T-helper 17 cell (primary cell): ENCODE data around the gene CD82. TPM values are rescaled to one million over a fixed set of nuclear protein-coding genes. Genes with fewer than 3 reads are reported as not detected.
A peak's percentile ranks its signal among the peaks of the same experiment; 100 is the strongest.
"Not testable (repeated sequence)": the region's sequence is repeated elsewhere in the genome, so short reads cannot be mapped to it uniquely, and the experiment has no call there.

Experiments
- ATAC-seq: fragments of 150-1000 bp; cut with Tn5 transposase; 2 replicates; pipeline ENCODE4 v1.10.0; 2021; ENCODE audit warnings: mild to moderate bottlenecking, moderate library complexity
- DNase-seq, 3 donors: peaks; one replicate each; pipeline versions ENCODE4 v3.0.0 to v3.0.0-alpha.2; 2020 to 2021
- H3K9me3 ChIP-seq: one replicate; pipeline ENCODE4 v1.7.0; 2013; ENCODE audit warnings: low read length, mild to moderate bottlenecking; ENCODE audit not compliant: control insufficient read depth, poor library complexity, severe bottlenecking
- H3K27ac Mint-ChIP-seq: one replicate; pipeline ENCODE4 v1.8.0; 2022; ENCODE audit warnings: mild to moderate bottlenecking, moderate library complexity, mixed read lengths
- H3K27me3 Mint-ChIP-seq: one replicate; pipeline ENCODE4 v1.8.0; 2022; ENCODE audit warnings: mixed read lengths
- H3K36me3 Mint-ChIP-seq: one replicate; pipeline ENCODE4 v1.8.0; 2022; ENCODE audit warnings: low read depth, mixed read lengths
- H3K4me1 Mint-ChIP-seq: one replicate; pipeline ENCODE4 v1.8.0; 2022; ENCODE audit warnings: mild to moderate bottlenecking, mixed read lengths
- H3K4me3 Mint-ChIP-seq: one replicate; pipeline ENCODE4 v1.8.0; 2022; ENCODE audit warnings: mild to moderate bottlenecking, moderate library complexity, mixed read lengths
- total RNA-seq, 4 donors: library from RNA in 2 of 4; stranded (reverse) in 2 of 4; gene quantifications; one replicate each; pipeline ENCODE4 v1.2.3 and lab custom pipeline; 2022 to 2026

The CD82 gene
- total RNA-seq, 2 donors from 2014 or later: 112 to 146 TPM

DNA sequence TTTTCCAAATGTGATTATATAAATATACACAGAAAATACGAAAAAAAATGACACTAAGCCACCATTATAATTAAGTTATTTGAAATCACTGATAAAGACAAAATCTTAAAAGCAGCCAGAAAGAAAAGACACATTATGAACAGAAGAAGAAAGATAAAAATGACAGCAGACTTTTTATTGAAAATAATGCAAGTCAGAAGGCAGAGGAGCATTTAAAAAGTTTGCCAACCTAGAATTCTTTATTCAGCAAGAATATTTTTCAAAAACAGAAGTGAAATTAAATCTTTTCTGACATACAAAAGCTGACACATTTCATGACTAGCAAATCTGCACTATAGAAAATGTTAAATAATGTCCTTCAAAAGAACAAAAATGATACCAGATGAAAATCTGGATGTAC, 77.8 kb downstream of the CD82 start:
- Mint-ChIP-seq H3K27me3 (no peaks in the 10 kb centered on the region), H3K4me3 (no peak overlapping the region), H3K4me1 (peaks cover 6% of the 10 kb centered on the region), H3K27ac (no peak overlapping the region), H3K36me3 (no peaks in the 10 kb centered on the region)
- peaks cover 11% of the 10 kb centered on the region for H3K9me3 ChIP-seq
- ATAC-seq (no peak), DNase-seq (no peak)

- no peak overlapping the region for H3K4me3 Mint-ChIP-seq
- no peak overlapping the region for H3K27ac Mint-ChIP-seq
- no peaks in the 10 kb centered on the region for H3K36me3 Mint-ChIP-seq
- ATAC-seq (no peak), DNase-seq (no peak)
- peaks cover 7% of the 10 kb centered on the region for H3K27me3 Mint-ChIP-seq
- H3K9me3 ChIP-seq: peaks cover 11% of the 10 kb centered on the region
- peaks cover 6% of the 10 kb centered on the region for H3K4me1 Mint-ChIP-seq
Measured at GRCh38 chr11:44645827-44646226, 80.4 kb downstream of the CD82 start.

- H3K4me3 Mint-ChIP-seq, DNase-seq, H3K36me3 Mint-ChIP-seq, H3K9me3 ChIP-seq, H3K4me1 Mint-ChIP-seq, H3K27ac Mint-ChIP-seq, ATAC-seq: not testable (repeated sequence)
- peaks cover 18% of the 10 kb centered on the region for H3K27me3 Mint-ChIP-seq
Measured at GRCh38 chr11:44647255-44647955, 81.9 kb downstream of the CD82 start.

- H3K27me3 Mint-ChIP-seq: peaks cover 25% of the 10 kb centered on the region
- no peak overlapping the region for H3K4me3 Mint-ChIP-seq
- H3K27ac Mint-ChIP-seq: no peak overlapping the region
- DNase-seq (no peak), ATAC-seq (no peak)
- H3K4me1 Mint-ChIP-seq: peaks cover 6% of the 10 kb centered on the region
- no peaks in the 10 kb centered on the region for H3K36me3 Mint-ChIP-seq
- peaks cover 3% of the 10 kb centered on the region for H3K9me3 ChIP-seq
Measured at GRCh38 chr11:44648109-44648508, 82.6 kb downstream of the CD82 start.

DNA sequence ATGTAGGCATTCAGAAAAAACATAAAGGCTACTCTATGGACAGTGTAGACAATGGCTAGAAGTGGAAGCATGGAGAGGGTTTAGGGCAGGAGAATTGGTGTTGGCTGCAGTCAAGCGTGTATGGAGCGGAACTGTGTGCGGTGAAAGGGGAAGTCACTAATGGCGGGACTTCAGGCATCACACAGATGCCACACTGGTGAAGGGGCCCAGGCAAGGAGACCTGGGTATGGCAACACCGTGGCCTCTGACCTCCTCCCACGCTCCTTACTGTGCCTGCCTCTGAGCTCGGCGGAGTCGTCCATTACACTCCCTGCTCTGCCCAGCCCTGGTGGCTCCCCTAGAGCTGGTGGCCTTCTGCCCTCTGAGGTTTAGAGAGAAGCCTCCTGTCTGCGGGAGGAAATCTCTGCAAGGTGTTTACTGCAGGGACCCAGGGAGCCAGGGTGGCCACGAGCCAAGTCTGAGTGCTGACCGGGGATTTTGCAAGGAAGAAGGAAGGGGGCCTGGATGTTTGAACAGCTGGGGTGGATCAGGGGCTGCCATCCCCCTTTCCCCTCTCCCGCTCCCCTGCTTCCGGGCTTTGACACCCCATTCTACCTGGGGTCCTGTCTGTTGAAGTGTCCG, 86.2 kb downstream of the CD82 start:
- no peak overlapping the region for H3K27ac Mint-ChIP-seq
- no peaks in the 10 kb centered on the region for H3K9me3 ChIP-seq
- H3K36me3 Mint-ChIP-seq: no peaks in the 10 kb centered on the region
- ATAC-seq: peak; percentile 37
- DNase-seq: no peak
- H3K4me1 Mint-ChIP-seq: peaks cover 6% of the 10 kb centered on the region
- no peak overlapping the region for H3K4me3 Mint-ChIP-seq
- peaks cover 39% of the 10 kb centered on the region for H3K27me3 Mint-ChIP-seq

GRCh38 chr11:44652901-44653644, 87.6 kb downstream of the CD82 start:
- H3K4me3 Mint-ChIP-seq: no peak overlapping the region
- no peaks in the 10 kb centered on the region for H3K9me3 ChIP-seq
- no peak for ATAC-seq
- DNase-seq: no peak
- H3K36me3 Mint-ChIP-seq: no peaks in the 10 kb centered on the region
- peaks cover 39% of the 10 kb centered on the region for H3K27me3 Mint-ChIP-seq
- H3K27ac Mint-ChIP-seq: no peak overlapping the region
- peaks cover under 1% of the 10 kb centered on the region for H3K4me1 Mint-ChIP-seq

- Mint-ChIP-seq H3K27ac (no peak overlapping the region), H3K4me1 (peaks cover 8% of the 10 kb centered on the region), H3K27me3 (peaks cover 35% of the 10 kb centered on the region), H3K36me3 (peaks cover under 1% of the 10 kb centered on the region), H3K4me3 (no peak overlapping the region)
- no peak for ATAC-seq
- H3K9me3 ChIP-seq: no peaks in the 10 kb centered on the region
- no peak for DNase-seq
Measured at GRCh38 chr11:44654057-44654456, 88.6 kb downstream of the CD82 start.

DNA sequence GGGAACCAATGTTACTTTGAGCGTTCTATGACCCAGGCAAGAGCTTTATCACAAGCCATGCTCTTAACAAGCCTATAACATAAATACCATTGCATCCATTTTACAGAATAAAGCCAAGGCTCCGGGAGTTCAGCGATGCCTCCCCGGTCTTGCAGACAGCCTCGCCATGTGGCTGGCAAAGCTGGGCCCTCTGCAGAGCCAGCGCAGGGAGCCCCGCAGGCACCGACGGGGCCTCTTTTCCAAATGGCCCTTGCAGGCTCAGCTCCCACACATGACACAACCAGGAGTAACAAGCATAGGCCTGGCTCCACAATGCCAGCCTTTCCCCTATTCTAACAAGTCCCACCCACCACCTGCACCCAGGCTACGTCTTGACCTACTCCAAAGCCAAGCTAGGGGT, 89.1 kb downstream of the CD82 start:
- no peaks in the 10 kb centered on the region for H3K9me3 ChIP-seq
- no peak overlapping the region for H3K27ac Mint-ChIP-seq
- DNase-seq: no peak
- ATAC-seq: no peak
- H3K4me1 Mint-ChIP-seq: peaks cover 14% of the 10 kb centered on the region
- peaks cover 2% of the 10 kb centered on the region for H3K36me3 Mint-ChIP-seq
- H3K27me3 Mint-ChIP-seq: peaks cover 32% of the 10 kb centered on the region
- no peak overlapping the region for H3K4me3 Mint-ChIP-seq

- H3K36me3 Mint-ChIP-seq: peaks cover 2% of the 10 kb centered on the region
- H3K4me3 Mint-ChIP-seq: no peak overlapping the region
- H3K27ac Mint-ChIP-seq: no peak overlapping the region
Measured at GRCh38 chr11:44657836-44658505, 92.5 kb downstream of the CD82 start.

GRCh38 chr11:44658506-44658850, 93.0 kb downstream of the CD82 start:
- no peak overlapping the region for H3K4me3 Mint-ChIP-seq
- H3K36me3 Mint-ChIP-seq: peaks cover 2% of the 10 kb centered on the region
- peaks cover 14% of the 10 kb centered on the region for H3K27me3 Mint-ChIP-seq
- H3K27ac Mint-ChIP-seq: no peak overlapping the region
- peaks cover 23% of the 10 kb centered on the region for H3K4me1 Mint-ChIP-seq
- DNase-seq: no peak
- H3K9me3 ChIP-seq: no peaks in the 10 kb centered on the region
- ATAC-seq: peak; percentile 68

More at GRCh38 chr11:44657836-44658505, 92.5 kb downstream of the CD82 start:
- Mint-ChIP-seq H3K4me1 (peaks cover 23% of the 10 kb centered on the region), H3K27me3 (peaks cover 15% of the 10 kb centered on the region)
- no peaks in the 10 kb centered on the region for H3K9me3 ChIP-seq
- ATAC-seq (no peak), DNase-seq (no peak)

GRCh38 chr11:44659641-44660040, 94.2 kb downstream of the CD82 start:
- H3K27me3 Mint-ChIP-seq: peaks cover 8% of the 10 kb centered on the region
- ATAC-seq: no peak

GRCh38 chr11:44660535-44660934, 95.1 kb downstream of the CD82 start:
- not testable (repeated sequence) for H3K27me3 Mint-ChIP-seq, H3K36me3 Mint-ChIP-seq, H3K27ac Mint-ChIP-seq, DNase-seq, H3K9me3 ChIP-seq, ATAC-seq
- peaks cover 26% of the 10 kb centered on the region for H3K4me1 Mint-ChIP-seq
- peak overlapping the region; percentile 1 for H3K4me3 Mint-ChIP-seq

More at GRCh38 chr11:44659641-44660040, 94.2 kb downstream of the CD82 start:
- Mint-ChIP-seq H3K4me3 (no peak overlapping the region), H3K4me1 (peaks cover 23% of the 10 kb centered on the region), H3K27ac (peak overlapping the region; percentile 2), H3K36me3 (peaks cover 2% of the 10 kb centered on the region)
- no peak for DNase-seq
- H3K9me3 ChIP-seq: no peaks in the 10 kb centered on the region

DNA sequence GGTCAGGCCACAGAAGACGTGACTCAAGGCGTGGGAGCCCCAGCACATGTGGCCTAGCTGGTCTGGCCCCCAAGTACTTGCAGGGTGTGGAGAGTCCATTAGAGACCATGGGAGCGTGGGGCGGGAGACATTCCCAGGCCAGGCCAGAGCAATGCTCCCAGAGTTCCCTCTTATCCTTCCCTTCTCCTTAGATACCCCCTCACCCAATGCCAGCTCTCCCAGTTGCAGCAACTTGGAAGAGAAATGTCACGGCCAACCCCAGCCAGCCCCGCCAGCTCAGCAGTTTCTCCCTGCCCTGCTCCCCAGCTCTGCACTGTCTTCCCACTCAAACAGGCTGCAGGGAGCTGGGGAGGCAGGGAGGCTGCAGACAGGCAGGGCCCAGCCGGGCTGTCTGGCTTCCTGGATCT, 95.9 kb downstream of the CD82 start:
- H3K27ac Mint-ChIP-seq: no peak overlapping the region
- no peak overlapping the region for H3K4me3 Mint-ChIP-seq
- peaks cover 4% of the 10 kb centered on the region for H3K36me3 Mint-ChIP-seq
- H3K9me3 ChIP-seq: no peaks in the 10 kb centered on the region
- peaks cover 1% of the 10 kb centered on the region for H3K27me3 Mint-ChIP-seq
- no peak for ATAC-seq
- H3K4me1 Mint-ChIP-seq: peaks cover 29% of the 10 kb centered on the region
- no peak for DNase-seq
